IPS-20b (cell line): ENCODE data around the gene MKKS.

Source experiments
- H3K27ac ChIP-seq: one replicate; pipeline ENCODE4 v1.5.1; 2013; ENCODE audit warnings: low read length
- H3K27me3 ChIP-seq: 2 replicates; pipeline ENCODE4 v1.6.1; 2013; ENCODE audit warnings: mild to moderate bottlenecking, low read length, inconsistent platforms; ENCODE audit not compliant: insufficient read depth
- H3K36me3 ChIP-seq: 2 replicates; pipeline ENCODE4 v1.6.1; 2013; ENCODE audit warnings: low read depth, mild to moderate bottlenecking, inconsistent platforms, low read length, moderate library complexity; ENCODE audit not compliant: insufficient read depth
- H3K4me1 ChIP-seq: 2 replicates; pipeline ENCODE4 v1.6.1; 2013; ENCODE audit warnings: mild to moderate bottlenecking, control low read depth, inconsistent platforms, low read length, moderate library complexity; ENCODE audit not compliant: insufficient read depth
- H3K4me3 ChIP-seq: 2 replicates; pipeline ENCODE4 v1.5.1; 2013; ENCODE audit warnings: mild to moderate bottlenecking, low read length, inconsistent platforms
- H3K9ac ChIP-seq: 2 replicates; pipeline ENCODE4 v1.6.1; 2013; ENCODE audit warnings: low read depth, mild to moderate bottlenecking, inconsistent platforms, low read length, moderate library complexity
- H3K9me3 ChIP-seq: 2 replicates; pipeline ENCODE4 v1.6.1; 2013; ENCODE audit warnings: mild to moderate bottlenecking, low read depth, low read length, inconsistent platforms; ENCODE audit not compliant: insufficient read depth

The MKKS gene

DNA sequence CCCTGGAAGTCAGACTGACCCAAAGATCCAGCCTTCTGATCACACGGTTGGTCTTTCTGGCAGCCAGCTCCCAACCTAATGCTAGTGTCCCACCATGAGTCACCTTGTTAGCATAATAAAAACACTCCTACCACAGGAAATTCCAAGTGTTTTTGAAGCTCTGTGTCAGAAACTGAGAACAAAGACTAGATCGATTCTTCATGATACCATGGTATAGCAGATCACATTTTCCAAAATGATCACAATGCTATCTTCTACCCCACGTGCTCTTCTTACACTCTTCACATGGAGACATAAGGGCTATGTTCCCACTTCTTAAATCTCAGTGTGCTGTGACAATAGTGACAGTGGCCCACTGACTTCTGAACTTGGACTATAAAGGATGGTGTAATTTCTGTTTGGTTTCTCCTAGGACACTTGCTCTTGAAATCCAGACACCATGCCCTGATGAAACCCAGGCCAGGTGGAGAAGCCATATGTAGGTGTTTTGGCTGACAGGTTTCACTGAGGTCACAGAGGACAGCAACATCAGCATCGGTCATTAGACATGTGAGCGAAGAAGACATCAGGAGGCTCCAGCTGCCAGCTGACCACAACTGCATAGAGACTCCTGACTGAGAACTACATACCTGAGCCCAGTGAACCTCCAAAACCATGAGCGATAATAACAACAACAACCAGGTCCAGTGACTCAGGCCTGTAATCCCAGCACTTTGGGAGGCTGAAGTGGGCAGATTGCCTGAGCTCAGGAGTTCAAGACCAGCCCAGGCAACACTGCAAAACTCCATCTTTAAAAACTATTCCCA is 57.5 kb downstream of the MKKS start:
- Histone ChIP-seq H3K9me3 (no peaks in the 10 kb centered on the region; the same call in 1 of the 2 replicates), H3K4me3 (no peak overlapping the region), H3K4me1 (no peaks in the 10 kb centered on the region; the same call in 1 of the 2 replicates), H3K27ac (no peak overlapping the region), H3K9ac (no peak overlapping the region), H3K27me3 (no peaks in the 10 kb centered on the region), H3K36me3 (no peaks in the 10 kb centered on the region)

DNA sequence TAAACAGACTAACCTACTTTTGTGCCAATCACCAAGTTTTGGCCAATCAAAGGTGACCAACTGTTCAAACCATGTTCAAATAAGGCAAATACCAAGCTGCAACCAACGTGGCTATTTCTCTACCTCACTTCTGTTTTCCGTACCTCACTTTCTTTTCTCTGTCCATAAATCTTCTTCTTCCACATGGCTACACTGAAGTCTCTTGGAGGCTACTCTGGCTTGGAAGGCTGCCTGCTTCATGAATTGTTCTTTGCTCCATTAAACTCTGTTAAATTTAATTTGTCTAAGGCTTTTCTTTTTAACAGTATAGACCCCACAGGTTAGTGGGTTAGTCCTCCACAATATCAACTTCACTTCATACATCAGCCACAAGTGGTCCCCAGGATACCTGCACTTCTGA is 58.8 kb downstream of the MKKS start:
- Histone ChIP-seq H3K36me3 (no peaks in the 10 kb centered on the region), H3K4me1 (no peaks in the 10 kb centered on the region; the same call in 1 of the 2 replicates), H3K4me3 (no peak overlapping the region), H3K9me3 (no peaks in the 10 kb centered on the region; the same call in 1 of the 2 replicates), H3K27ac (no peak overlapping the region), H3K9ac (no peak overlapping the region), H3K27me3 (no peaks in the 10 kb centered on the region)

DNA sequence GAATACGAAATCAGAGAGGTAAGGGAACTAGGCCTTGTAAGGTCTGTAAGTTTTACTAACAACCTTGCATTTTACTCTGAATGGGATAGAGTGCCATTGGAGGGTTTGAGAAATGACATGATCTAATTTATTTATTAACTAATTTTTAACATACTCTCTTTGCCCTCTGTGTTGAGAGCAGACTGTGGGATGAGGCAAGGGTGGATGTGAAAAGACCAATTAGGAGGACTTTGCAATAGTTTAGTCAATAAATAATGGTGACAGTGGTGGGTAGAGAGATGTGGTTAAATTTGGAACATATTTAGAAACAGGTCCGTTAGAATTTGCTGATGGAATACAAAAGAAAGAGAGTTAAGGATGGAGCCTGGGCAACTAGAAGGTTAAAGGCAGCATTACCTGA is 60.0 kb downstream of the MKKS start:
- Histone ChIP-seq H3K36me3 (no peaks in the 10 kb centered on the region), H3K4me3 (no peak overlapping the region), H3K4me1 (no peaks in the 10 kb centered on the region; the same call in 1 of the 2 replicates), H3K27ac (no peak overlapping the region), H3K27me3 (no peaks in the 10 kb centered on the region), H3K9me3 (no peaks in the 10 kb centered on the region; the same call in 1 of the 2 replicates), H3K9ac (no peak overlapping the region)

DNA sequence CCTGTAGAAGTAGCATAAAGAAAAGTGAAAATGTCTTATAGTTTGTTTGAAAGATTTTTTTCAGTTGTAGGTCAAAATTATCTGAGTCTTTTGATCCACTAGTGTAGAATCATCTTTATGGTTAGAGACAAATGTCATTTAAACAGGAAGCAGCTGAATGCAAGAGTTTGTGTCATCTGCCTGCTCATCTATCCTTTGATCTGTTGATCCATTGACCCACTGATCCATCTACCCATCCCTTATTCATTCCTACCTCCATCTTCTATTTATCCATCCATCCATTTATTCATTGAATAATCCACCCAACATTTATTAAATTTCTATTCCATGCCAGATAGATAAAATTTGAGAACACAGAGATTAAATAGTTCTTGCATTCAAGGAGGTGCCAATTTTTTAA is 62.6 kb downstream of the MKKS start:
- no peaks in the 10 kb centered on the region for H3K36me3 ChIP-seq
- no peaks in the 10 kb centered on the region; the same call in 1 of the 2 replicates for H3K4me1 ChIP-seq
- H3K9ac ChIP-seq, result no peak overlapping the region
- no peak overlapping the region for H3K4me3 ChIP-seq
- no peak overlapping the region for H3K27ac ChIP-seq
- H3K9me3 ChIP-seq, result no peaks in the 10 kb centered on the region; the same call in 1 of the 2 replicates
- H3K27me3 ChIP-seq, result no peaks in the 10 kb centered on the region

DNA sequence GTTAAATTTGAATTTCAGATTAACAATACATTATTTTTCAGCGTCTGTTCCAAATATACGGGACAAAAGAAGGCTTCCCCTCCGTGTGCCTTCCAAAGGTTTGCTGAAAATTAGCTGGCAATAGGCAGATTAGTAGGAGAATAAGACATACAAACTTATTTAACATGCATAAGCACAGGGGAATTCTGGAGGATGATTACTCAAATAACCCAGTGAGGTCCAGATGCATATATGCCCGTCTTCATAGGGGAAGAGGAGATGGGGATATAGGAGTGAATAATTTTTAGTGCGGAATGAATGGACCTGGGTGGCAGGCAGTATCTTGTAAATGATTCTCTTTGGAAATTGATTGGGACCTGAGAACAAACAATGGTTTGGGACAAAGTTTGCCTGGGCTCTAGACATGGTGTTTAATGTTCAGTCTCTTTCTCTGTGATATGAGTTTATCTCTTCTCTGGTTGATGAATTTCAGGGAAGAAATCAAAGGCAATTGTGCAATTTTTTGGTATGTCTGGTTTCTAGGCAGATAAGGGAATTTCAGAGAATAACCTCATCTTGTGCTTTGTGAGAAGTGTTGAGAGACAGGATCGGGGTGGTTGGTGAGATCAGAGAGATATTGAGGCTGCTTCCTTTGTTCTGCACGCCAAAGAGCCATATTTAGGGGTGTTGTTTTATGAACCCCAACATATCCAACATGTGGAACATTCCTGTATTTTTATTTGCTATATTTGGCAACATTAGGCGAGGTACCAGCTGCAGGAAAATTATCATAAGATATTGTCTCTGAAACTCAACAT is 63.7 kb downstream of the MKKS start:
- Histone ChIP-seq H3K4me3 (no peak overlapping the region), H3K36me3 (no peaks in the 10 kb centered on the region), H3K9me3 (no peaks in the 10 kb centered on the region), H3K27me3 (no peaks in the 10 kb centered on the region), H3K4me1 (no peaks in the 10 kb centered on the region), H3K9ac (no peak overlapping the region), H3K27ac (no peak overlapping the region)

DNA sequence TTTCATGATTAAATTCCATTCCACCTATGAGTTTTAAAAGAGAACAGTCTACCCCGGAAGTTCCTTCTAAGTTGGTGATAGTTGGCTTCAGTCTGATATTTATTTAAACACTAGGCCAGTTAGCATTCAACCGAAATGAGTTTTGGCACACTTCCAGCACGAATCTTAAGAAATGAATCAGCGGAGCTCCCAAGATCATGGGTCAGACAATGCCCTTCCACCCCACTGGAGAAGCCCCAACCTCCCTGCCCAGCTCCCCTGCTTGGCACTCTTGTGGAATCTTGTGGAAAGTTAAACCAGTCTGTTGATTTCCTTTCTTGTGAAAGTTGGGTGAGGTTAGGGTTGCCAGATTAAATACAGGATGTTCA is 64.3 kb downstream of the MKKS start:
- no peak overlapping the region for H3K4me3 ChIP-seq
- H3K27ac ChIP-seq, result no peak overlapping the region
- no peaks in the 10 kb centered on the region for H3K9me3 ChIP-seq
- no peaks in the 10 kb centered on the region for H3K4me1 ChIP-seq
- no peaks in the 10 kb centered on the region for H3K36me3 ChIP-seq
- no peaks in the 10 kb centered on the region for H3K27me3 ChIP-seq
- H3K9ac ChIP-seq, result no peak overlapping the region

DNA sequence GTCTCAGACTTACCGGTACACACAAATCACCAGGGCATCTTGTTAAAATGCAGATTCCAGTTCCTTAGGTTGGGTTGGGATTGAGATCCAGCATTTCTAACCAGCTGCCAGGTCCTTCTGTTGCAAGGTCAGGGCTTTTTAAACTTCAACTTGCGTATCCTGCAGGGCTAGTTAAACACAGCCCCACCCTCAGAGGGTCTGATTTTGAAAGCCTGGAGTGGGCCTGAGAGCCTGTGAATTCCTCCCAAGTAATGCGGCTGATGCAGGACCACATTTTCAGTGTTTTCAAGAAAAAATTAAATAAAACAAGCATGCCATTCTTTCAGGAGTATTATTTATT is 65.3 kb downstream of the MKKS start:
- Histone ChIP-seq H3K4me1 (no peaks in the 10 kb centered on the region), H3K9me3 (no peaks in the 10 kb centered on the region), H3K27me3 (no peaks in the 10 kb centered on the region), H3K27ac (no peak overlapping the region), H3K4me3 (no peak overlapping the region), H3K36me3 (no peaks in the 10 kb centered on the region), H3K9ac (no peak overlapping the region)

DNA sequence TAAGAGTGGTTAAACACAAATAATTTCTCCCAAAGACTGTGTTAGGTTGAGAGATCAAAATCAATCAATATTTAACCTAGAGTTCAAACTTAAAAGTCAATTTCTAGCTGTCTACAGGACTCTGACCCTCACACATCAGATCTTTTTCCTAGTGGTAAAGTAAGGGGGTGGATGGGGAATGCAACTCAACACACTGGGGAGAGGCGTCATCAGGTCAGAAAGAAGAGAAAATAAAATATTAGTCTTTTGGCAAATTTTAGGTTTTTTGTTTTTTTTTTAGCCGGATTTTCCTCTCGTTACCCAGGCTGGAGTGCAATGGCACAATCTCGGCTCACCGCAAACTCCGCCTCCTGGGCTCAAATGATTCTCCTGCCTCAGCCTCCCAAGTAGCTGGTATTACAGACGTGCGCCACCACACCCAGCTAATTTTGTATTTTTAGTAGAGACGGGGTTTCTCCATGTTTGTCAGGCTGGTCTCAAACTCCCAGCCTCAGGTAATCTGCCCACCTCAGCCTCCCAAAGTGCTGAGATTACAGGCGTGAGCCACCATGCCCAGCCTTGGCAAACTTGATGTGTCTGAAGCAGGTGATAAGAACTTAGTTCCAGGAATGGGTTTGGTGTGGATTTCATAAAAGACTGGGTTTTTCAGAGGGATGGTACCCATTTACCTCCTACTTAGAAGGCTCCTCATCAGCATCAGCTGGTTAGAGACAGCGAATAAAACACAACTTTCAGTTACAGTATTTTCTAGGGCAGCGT is 65.9 kb downstream of the MKKS start:
- no peaks in the 10 kb centered on the region for H3K9me3 ChIP-seq
- H3K27me3 ChIP-seq, result no peaks in the 10 kb centered on the region
- H3K9ac ChIP-seq, result no peak overlapping the region
- no peaks in the 10 kb centered on the region for H3K36me3 ChIP-seq
- H3K4me3 ChIP-seq, result no peak overlapping the region
- H3K27ac ChIP-seq, result no peak overlapping the region
- H3K4me1 ChIP-seq, result no peaks in the 10 kb centered on the region

DNA sequence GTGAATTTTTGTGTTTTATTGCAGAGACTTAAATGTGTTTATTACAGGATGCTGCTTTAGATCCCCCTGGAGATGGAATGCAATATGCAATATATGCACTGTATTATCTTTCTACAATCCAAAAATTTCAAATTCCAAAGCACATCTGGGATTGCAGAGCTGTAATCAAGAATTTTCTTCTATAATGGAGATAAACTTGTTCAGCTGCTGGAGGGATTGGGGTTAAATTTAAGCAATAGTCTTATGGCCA is 66.4 kb downstream of the MKKS start:
- no peak overlapping the region for H3K4me3 ChIP-seq
- no peaks in the 10 kb centered on the region for H3K36me3 ChIP-seq
- H3K9me3 ChIP-seq, result no peaks in the 10 kb centered on the region
- no peak overlapping the region for H3K9ac ChIP-seq
- no peaks in the 10 kb centered on the region for H3K4me1 ChIP-seq
- H3K27me3 ChIP-seq, result no peaks in the 10 kb centered on the region
- H3K27ac ChIP-seq, result no peak overlapping the region

DNA sequence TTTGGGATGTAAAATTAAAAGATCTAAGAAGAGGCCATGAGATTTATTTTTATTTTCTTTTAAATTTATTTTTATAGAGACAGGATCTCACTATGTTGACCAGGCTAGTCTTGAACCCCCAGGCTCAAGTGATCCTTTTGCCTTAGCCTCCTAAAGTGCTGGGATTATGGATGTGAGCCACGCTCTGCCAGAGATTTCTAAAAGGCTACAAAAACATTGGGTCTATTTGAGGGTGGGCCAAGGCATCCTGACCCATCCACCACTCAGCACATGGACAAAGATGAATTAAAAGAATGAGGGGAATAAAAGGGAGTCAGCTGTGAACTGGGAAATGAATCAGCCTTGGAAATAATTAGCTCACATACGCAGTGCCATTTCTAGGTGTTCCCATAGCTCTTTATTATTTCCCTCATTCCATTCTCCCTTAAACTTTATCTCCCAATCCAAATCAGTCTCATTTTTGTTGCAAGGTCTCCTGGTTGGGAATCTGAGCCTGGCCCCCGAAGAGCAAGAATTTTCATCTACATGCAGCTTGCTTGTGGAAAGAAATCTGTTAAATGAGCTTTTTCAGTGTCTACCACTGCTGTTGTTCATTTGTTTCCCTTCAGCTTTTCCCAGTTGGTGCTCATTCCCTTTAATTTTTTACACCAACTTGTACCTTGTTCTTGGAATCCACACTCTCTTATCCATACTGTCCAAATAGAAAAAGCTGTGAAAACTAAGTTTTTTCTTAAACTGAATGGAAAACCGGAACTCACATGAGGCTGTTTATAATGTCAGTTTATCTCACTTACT is 66.9 kb downstream of the MKKS start:
- Histone ChIP-seq H3K36me3 (no peaks in the 10 kb centered on the region), H3K9me3 (no peaks in the 10 kb centered on the region), H3K9ac (no peak overlapping the region), H3K27ac (no peak overlapping the region), H3K27me3 (no peaks in the 10 kb centered on the region), H3K4me3 (no peak overlapping the region), H3K4me1 (no peaks in the 10 kb centered on the region)

DNA sequence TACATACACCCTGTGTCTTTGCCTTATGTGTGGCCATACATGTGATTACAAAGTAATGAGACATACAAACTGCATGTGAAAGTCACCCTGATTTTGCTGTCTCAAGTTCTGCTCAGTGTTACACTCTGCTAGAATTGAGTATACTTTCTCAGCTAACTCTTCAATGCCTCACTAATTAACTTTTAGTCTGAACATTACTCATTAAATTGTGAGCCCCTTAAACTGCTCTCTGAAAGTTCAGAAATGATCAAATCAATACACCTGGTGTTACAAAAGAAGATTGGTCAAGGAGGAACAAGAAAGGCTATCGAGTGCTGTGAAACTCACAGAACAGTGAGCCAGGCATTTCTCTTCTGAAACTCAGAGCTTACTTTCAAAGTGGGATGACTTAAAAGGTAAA is 71.3 kb downstream of the MKKS start:
- Histone ChIP-seq H3K4me3 (no peak overlapping the region), H3K4me1 (no peaks in the 10 kb centered on the region), H3K36me3 (no peaks in the 10 kb centered on the region), H3K27ac (no peak overlapping the region), H3K9me3 (no peaks in the 10 kb centered on the region), H3K27me3 (no peaks in the 10 kb centered on the region), H3K9ac (no peak overlapping the region)
